Measurements from ENCODE around the gene RGS3.
A peak's percentile ranks its signal among the peaks of the same experiment; 100 is the strongest.
"Not testable (repeated sequence)": the region's sequence is repeated elsewhere in the genome, so short reads cannot be mapped to it uniquely, and the experiment has no call there.

Gene RGS3

DNA sequence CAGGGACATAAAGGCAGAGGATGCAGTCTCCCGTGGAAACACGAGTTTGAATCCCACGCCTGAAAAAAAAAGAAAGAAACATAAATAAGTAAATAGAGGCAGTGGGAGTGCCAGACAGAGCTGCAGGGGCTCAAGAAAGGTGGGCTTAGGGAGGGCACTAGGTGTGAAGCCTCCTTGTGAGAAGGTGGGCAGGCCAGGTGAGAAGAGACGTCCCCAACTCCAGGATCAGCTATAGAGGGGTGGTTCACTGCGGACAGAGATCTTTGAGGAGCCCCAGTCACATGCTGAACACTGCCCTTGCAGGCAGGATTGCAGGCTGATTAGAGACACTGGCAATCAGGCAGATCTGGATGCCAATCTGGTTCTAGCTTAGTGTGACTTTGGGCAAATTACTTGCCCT, 172.1 kb downstream of the RGS3 start:
- no peak for TF ChIP-seq CTCF (IDR thresholded peaks at IDR 0.05; ENCODE audit: poor library complexity, severe bottlenecking)
- H3K27me3 ChIP-seq (ENCODE audit: insufficient read depth, poor library complexity, severe bottlenecking), result no peaks in the 10 kb centered on the region
- H3K4me1 ChIP-seq (ENCODE audit: insufficient read depth, poor library complexity, severe bottlenecking), result no peaks in the 10 kb centered on the region
- H3K4me3 ChIP-seq (ENCODE audit: severe bottlenecking), result no peak overlapping the region
- DNase-seq (ENCODE audit: low spot score) (peak; percentile 7), ATAC-seq (ENCODE audit: low read depth) (no peak)
- H3K36me3 ChIP-seq (ENCODE audit: low read depth), result no peaks in the 10 kb centered on the region
- H3K9me3 ChIP-seq (ENCODE audit: severe bottlenecking), result no peaks in the 10 kb centered on the region
- no peak overlapping the region for H3K27ac ChIP-seq (ENCODE audit: poor library complexity, severe bottlenecking)

DNA sequence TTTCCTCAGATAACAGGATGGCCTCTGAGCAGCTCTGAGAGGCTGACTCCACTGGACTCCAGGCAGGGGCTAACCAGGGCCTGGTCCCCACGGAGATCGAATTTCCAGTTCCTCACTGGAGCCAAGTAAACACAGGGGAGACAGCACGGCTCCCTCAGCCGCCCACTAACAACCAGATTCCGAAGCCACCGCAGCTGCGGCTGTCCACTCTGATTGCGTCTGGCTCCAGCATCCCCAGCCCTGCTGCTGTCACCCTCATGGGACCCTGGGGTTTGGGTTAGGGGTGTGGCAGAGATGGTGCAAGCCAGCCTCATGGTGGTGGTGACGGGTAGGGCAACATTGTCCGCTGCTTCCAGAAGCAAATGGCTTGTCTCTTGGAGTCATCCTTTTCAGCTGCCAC, 172.6 kb downstream of the RGS3 start:
- H3K9me3 ChIP-seq (ENCODE audit: severe bottlenecking), result no peaks in the 10 kb centered on the region
- no peaks in the 10 kb centered on the region for H3K27me3 ChIP-seq (ENCODE audit: insufficient read depth, poor library complexity, severe bottlenecking)
- H3K4me3 ChIP-seq (ENCODE audit: severe bottlenecking), result no peak overlapping the region
- ATAC-seq (ENCODE audit: low read depth) (no peak), DNase-seq (ENCODE audit: low spot score) (peak; percentile 10)
- H3K36me3 ChIP-seq (ENCODE audit: low read depth), result no peaks in the 10 kb centered on the region
- no peak for TF ChIP-seq CTCF (IDR thresholded peaks at IDR 0.05; ENCODE audit: poor library complexity, severe bottlenecking)
- H3K27ac ChIP-seq (ENCODE audit: poor library complexity, severe bottlenecking), result no peak overlapping the region
- H3K4me1 ChIP-seq (ENCODE audit: insufficient read depth, poor library complexity, severe bottlenecking), result no peaks in the 10 kb centered on the region

GRCh38 chr9:113636693-113637092, 173.2 kb downstream of the RGS3 start:
- Histone ChIP-seq H3K36me3 (ENCODE audit: low read depth) (no peaks in the 10 kb centered on the region), H3K27ac (ENCODE audit: poor library complexity, severe bottlenecking) (no peak overlapping the region), H3K27me3 (ENCODE audit: insufficient read depth, poor library complexity, severe bottlenecking) (no peaks in the 10 kb centered on the region), H3K4me3 (ENCODE audit: severe bottlenecking) (no peak overlapping the region), H3K9me3 (ENCODE audit: severe bottlenecking) (no peaks in the 10 kb centered on the region), H3K4me1 (ENCODE audit: insufficient read depth, poor library complexity, severe bottlenecking) (no peaks in the 10 kb centered on the region)
- ATAC-seq (ENCODE audit: low read depth) (no peak), DNase-seq (ENCODE audit: low spot score) (no peak)
- TF ChIP-seq CTCF (IDR thresholded peaks at IDR 0.05; ENCODE audit: poor library complexity, severe bottlenecking), result no peak

- Histone ChIP-seq H3K36me3 (ENCODE audit: low read depth) (no peaks in the 10 kb centered on the region), H3K9me3 (ENCODE audit: severe bottlenecking) (no peaks in the 10 kb centered on the region), H3K4me1 (ENCODE audit: insufficient read depth, poor library complexity, severe bottlenecking) (no peaks in the 10 kb centered on the region), H3K4me3 (ENCODE audit: severe bottlenecking) (no peak overlapping the region), H3K27me3 (ENCODE audit: insufficient read depth, poor library complexity, severe bottlenecking) (no peaks in the 10 kb centered on the region), H3K27ac (ENCODE audit: poor library complexity, severe bottlenecking) (no peak overlapping the region)
- ATAC-seq (ENCODE audit: low read depth), result no peak
- TF ChIP-seq CTCF (IDR thresholded peaks at IDR 0.05; ENCODE audit: poor library complexity, severe bottlenecking), result no peak
- no peak for DNase-seq (ENCODE audit: low spot score)
Measured at GRCh38 chr9:113638490-113638889, 175.0 kb downstream of the RGS3 start.

DNA sequence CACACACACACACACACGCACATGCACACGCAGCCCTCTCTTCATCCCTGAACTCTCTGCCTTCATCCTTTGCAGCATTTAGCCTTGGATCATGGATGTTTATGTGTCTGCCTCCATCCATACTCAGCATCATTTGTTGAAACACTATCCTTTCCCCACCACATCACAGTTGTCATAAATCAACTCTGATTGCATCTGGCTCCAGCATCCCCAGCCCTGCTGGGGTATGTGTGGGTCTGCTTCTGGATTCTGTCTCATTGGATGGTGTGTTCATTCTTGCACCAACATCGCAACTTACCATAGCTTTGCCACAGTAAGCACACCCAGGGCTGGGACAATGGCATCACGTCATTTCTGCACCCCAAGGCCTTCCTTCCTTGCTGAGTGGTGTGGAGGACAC, 175.4 kb downstream of the RGS3 start:
- ATAC-seq (ENCODE audit: low read depth), result no peak
- Histone ChIP-seq H3K4me3 (ENCODE audit: severe bottlenecking) (no peak overlapping the region), H3K9me3 (ENCODE audit: severe bottlenecking) (no peaks in the 10 kb centered on the region), H3K36me3 (ENCODE audit: low read depth) (no peaks in the 10 kb centered on the region), H3K4me1 (ENCODE audit: insufficient read depth, poor library complexity, severe bottlenecking) (no peaks in the 10 kb centered on the region), H3K27ac (ENCODE audit: poor library complexity, severe bottlenecking) (no peak overlapping the region), H3K27me3 (ENCODE audit: insufficient read depth, poor library complexity, severe bottlenecking) (no peaks in the 10 kb centered on the region)
- TF ChIP-seq CTCF (IDR thresholded peaks at IDR 0.05; ENCODE audit: poor library complexity, severe bottlenecking), result no peak
- no peak for DNase-seq (ENCODE audit: low spot score)

DNA sequence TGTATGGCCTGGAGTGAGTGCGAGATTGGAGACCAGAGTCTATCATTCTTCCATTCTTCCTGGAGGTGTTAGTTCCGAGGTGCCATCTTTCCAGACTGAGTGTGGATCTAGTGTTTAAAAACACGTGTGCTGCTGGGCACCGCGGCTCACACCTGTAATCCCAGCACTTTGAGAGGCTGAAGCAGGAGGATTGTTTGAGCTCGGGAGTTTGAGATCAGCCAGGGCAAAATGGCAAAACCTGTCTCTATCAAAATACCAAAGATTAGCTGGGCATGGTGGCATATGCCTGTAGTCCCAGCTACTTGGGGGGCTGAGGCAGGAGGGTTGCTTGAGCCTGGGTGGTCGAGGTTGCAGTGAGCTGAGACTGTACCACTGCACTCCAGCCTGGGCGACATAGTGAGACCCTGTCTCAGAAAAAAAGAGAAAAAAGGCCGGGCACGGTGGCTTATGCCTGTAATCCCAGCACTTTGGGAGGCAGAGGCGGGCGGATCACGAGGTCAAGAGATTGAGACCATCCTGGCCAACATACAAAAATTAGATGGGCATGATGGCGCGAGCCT, 176.0 kb downstream of the RGS3 start:
- not testable (repeated sequence) for H3K4me3 ChIP-seq (ENCODE audit: severe bottlenecking); H3K27ac ChIP-seq (ENCODE audit: poor library complexity, severe bottlenecking); DNase-seq (ENCODE audit: low spot score); ATAC-seq (ENCODE audit: low read depth); H3K9me3 ChIP-seq (ENCODE audit: severe bottlenecking); H3K36me3 ChIP-seq (ENCODE audit: low read depth); H3K4me1 ChIP-seq (ENCODE audit: insufficient read depth, poor library complexity, severe bottlenecking); H3K27me3 ChIP-seq (ENCODE audit: insufficient read depth, poor library complexity, severe bottlenecking)

All from RWPE2 (cell line).